ENCODE data around the gene TXNL1. TPM values are rescaled to one million over a fixed set of nuclear protein-coding genes. Genes with fewer than 3 reads are reported as not detected.
A peak's percentile ranks its signal among the peaks of the same experiment; 100 is the strongest.
"Not testable (repeated sequence)": the region's sequence is repeated elsewhere in the genome, so short reads cannot be mapped to it uniquely, and the experiment has no call there.

The TXNL1 gene
- total RNA-seq, 4 donors from 2014 or later = 5.6 to 67.3 (median 37.1) TPM

DNA sequence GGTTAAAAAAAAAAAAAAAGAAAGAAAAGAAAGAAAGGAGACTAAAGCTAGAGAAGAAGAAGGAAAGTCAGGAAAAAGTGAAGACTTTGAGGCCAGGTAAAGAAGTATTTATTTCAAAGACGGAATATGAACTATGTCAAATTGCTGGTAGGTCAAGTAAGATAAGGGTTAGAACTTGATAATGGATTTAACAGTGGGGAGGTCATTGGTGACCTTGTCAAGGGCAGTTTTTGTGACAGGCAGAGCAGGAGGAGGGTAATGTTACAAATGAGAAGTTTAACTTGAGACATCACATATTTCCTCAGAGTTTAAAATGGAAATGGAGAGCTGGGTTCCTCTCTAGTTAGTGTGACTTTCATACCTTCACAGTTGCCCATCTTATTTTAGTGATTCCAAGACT, 22.3 kb upstream of the TXNL1 start:
- Histone ChIP-seq H3K27me3 (no peaks in the 10 kb centered on the region), H3K27ac (no peak overlapping the region), H3K4me3 (no peak overlapping the region), H3K4me1 (no peaks in the 10 kb centered on the region), H3K36me3 (no peaks in the 10 kb centered on the region), H3K9me3 (no peaks in the 10 kb centered on the region)
- TF ChIP-seq CTCF (IDR thresholded peaks at IDR 0.05) (no peak), POLR2A (IDR thresholded peaks at IDR 0.05) (no peak)
- intact Hi-C loops (cut with DNase I; ENCODE audit: low total_unique reads) = no loop called here
- no peak for DNase-seq

GRCh38 chr18:56659111-56659510, 20.7 kb upstream of the TXNL1 start:
- no peak overlapping the region for H3K4me3 ChIP-seq
- no peak for DNase-seq
- H3K27me3 ChIP-seq = no peaks in the 10 kb centered on the region
- no peak overlapping the region for H3K27ac ChIP-seq
- TF ChIP-seq POLR2A (IDR thresholded peaks at IDR 0.05) (no peak), CTCF (IDR thresholded peaks at IDR 0.05) (no peak)
- no peaks in the 10 kb centered on the region for H3K4me1 ChIP-seq
- intact Hi-C loops (cut with DNase I; ENCODE audit: low total_unique reads) = no loop called here
- no peaks in the 10 kb centered on the region for H3K9me3 ChIP-seq
- H3K36me3 ChIP-seq = no peaks in the 10 kb centered on the region

DNA sequence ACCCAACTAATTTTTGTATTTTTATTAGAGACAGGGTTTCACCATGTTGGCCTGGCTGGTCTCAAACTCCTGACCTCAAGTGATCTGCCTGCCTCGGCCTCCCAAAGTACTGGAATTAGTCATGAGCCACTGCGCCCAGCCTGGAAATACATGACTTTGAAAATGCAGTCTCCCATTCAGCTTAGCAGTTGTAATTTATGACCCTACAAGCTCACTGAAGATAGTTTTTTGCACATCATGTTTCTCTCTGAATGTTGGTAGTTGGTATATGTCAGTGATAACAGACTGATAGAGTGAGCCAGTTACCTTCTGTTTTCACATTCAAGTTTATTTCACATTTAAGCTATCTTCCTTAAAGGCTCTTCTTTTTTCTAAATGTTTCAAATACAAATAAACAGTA, 19.9 kb upstream of the TXNL1 start:
- Histone ChIP-seq H3K36me3 (no peaks in the 10 kb centered on the region), H3K4me1 (no peaks in the 10 kb centered on the region), H3K4me3 (no peak overlapping the region), H3K9me3 (no peaks in the 10 kb centered on the region), H3K27ac (no peak overlapping the region), H3K27me3 (no peaks in the 10 kb centered on the region)
- no peak for TF ChIP-seq CTCF (IDR thresholded peaks at IDR 0.05)
- TF ChIP-seq POLR2A (IDR thresholded peaks at IDR 0.05) = no peak
- intact Hi-C loops (cut with DNase I; ENCODE audit: low total_unique reads) = no loop called here
- DNase-seq = no peak

DNA sequence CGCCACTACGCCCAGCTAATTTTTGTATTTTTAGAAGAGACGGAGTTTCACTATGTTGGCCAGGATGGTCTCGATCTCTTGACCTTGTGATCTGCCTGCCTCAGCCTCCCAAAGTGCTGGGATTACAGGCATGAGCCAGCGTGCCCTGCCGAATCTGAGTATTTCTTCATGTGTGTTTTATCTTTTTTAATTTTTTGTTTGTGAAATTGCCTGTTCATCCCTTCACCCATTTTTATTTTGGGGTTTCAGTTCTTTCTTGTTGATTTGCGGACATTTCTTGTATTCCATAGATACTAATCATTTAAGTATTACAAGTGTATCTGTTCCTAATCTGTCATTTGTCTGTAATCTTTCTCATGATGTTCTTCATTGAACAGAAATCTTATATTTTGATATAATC, 15.9 kb upstream of the TXNL1 start:
- intact Hi-C loops (cut with DNase I; ENCODE audit: low total_unique reads); H3K4me3 ChIP-seq: not testable (repeated sequence)

GRCh38 chr18:56652802-56653201, 14.4 kb upstream of the TXNL1 start:
- Histone ChIP-seq H3K36me3 (no peaks in the 10 kb centered on the region), H3K4me3 (no peak overlapping the region), H3K4me1 (peaks cover 0 to 6% of the 10 kb centered on the region in 2 donors), H3K27ac (no peak overlapping the region), H3K27me3 (no peaks in the 10 kb centered on the region), H3K9me3 (no peaks in the 10 kb centered on the region)
- intact Hi-C loops (cut with DNase I; ENCODE audit: low total_unique reads) = no loop called here
- no peak for DNase-seq
- TF ChIP-seq POLR2A (IDR thresholded peaks at IDR 0.05) = no peak
- TF ChIP-seq CTCF (IDR thresholded peaks at IDR 0.05) = no peak

More for the DNA sequence above, 15.9 kb upstream of the TXNL1 start:
- H3K27me3 ChIP-seq, H3K4me1 ChIP-seq, H3K27ac ChIP-seq, H3K36me3 ChIP-seq, DNase-seq, H3K9me3 ChIP-seq: not testable (repeated sequence)

- DNase-seq = no peak
- H3K4me3 ChIP-seq = peak overlapping the region; percentile 73 to 86
Measured at GRCh38 chr18:56651771-56652092, 13.3 kb upstream of the TXNL1 start.

More at GRCh38 chr18:56651771-56652092, 13.3 kb upstream of the TXNL1 start:
- Histone ChIP-seq H3K27me3 (no peaks in the 10 kb centered on the region), H3K27ac (peak overlapping the region; percentile 81 to 85), H3K9me3 (no peaks in the 10 kb centered on the region), H3K36me3 (no peaks in the 10 kb centered on the region), H3K4me1 (peaks cover 0 to 6% of the 10 kb centered on the region in 2 donors)
- TF ChIP-seq CTCF (IDR thresholded peaks at IDR 0.05) = no peak
- no peak for TF ChIP-seq POLR2A (IDR thresholded peaks at IDR 0.05)
- intact Hi-C loops (cut with DNase I; ENCODE audit: low total_unique reads) = no loop called here

All from uterus (tissue), 4 donors.